IMR-90 (cell line): ENCODE results near the gene AMACR. TPM values are rescaled to one million over a fixed set of nuclear protein-coding genes. Genes with fewer than 3 reads are reported as not detected.

Source experiments
- ATAC-seq: fragments of 200-7000 bp; cut with Tn5 transposase; 2 replicates; pipeline ENCODE4 v1.9.1; 2020; ENCODE audit warnings: low read depth, mild to moderate bottlenecking, moderate library complexity
- BruUV-seq: library from RNA; stranded (reverse); fragments of 400-500 nt; replicated peaks from 2 replicates; lab custom pipeline; 2021; lab: Mats Ljungman, UMichigan
- CTCF ChIA-PET: fragments of 300-600 bp; formaldehyde crosslinking; extraction: SDS; loops from one replicate; lab custom pipeline; 2021; ENCODE audit warnings: antibody characterized with exemption; lab: Yijun Ruan, JAX
- POLR2A ChIA-PET: fragments of 300-600 bp; sonication (Branson Sonifier 250); formaldehyde crosslinking; loops from one replicate; lab custom pipeline; 2022; ENCODE audit warnings: antibody characterized with exemption; ENCODE audit not compliant: unreplicated experiment; lab: Charles Lee
- DNase-seq: peaks from one replicate; pipeline ENCODE4 v3.0.0; 2013
- H2AFZ ChIP-seq: replicated peaks from 2 replicates; pipeline ENCODE3; 2013; ENCODE audit warnings: low read length, mild to moderate bottlenecking; ENCODE audit not compliant: poor library complexity
- H2AK5ac ChIP-seq: 2 replicates; pipeline ENCODE4 v1.6.1; 2013; ENCODE audit warnings: low read depth, low read length, inconsistent platforms
- H2AK9ac ChIP-seq: replicated peaks from 2 replicates; pipeline ENCODE3; 2013; ENCODE audit warnings: mild to moderate bottlenecking, low read depth, low read length, moderate library complexity; ENCODE audit not compliant: poor library complexity
- H2BK120ac ChIP-seq: 2 replicates; pipeline ENCODE4 v1.6.1; 2013; ENCODE audit warnings: low read depth, low read length, inconsistent platforms
- H2BK15ac ChIP-seq: 3 replicates; pipeline ENCODE4 v1.6.1; 2013; ENCODE audit warnings: low read depth, low read length, inconsistent platforms
- H2BK20ac ChIP-seq: 2 replicates; pipeline ENCODE4 v1.6.1; 2013; ENCODE audit warnings: low read depth, mild to moderate bottlenecking, inconsistent platforms, low read length, moderate library complexity
- H2BK5ac ChIP-seq: 2 replicates; pipeline ENCODE4 v1.6.1; 2013; ENCODE audit warnings: mild to moderate bottlenecking, low read depth, low read length, inconsistent platforms; ENCODE audit not compliant: poor library complexity, severe bottlenecking
- H3K14ac ChIP-seq: replicated peaks from 2 replicates; pipeline ENCODE4 v1.6.1; 2013; ENCODE audit warnings: low read depth, low read length, inconsistent platforms
- H3K18ac ChIP-seq: 2 replicates; pipeline ENCODE4 v1.6.1; 2013; ENCODE audit warnings: low read depth, low read length, control low read depth
- H3K23ac ChIP-seq: 2 replicates; pipeline ENCODE4 v1.6.1; 2013; ENCODE audit warnings: low read depth, low read length, inconsistent platforms
- H3K27ac ChIP-seq: 2 replicates; pipeline ENCODE4 v1.5.1; 2013; ENCODE audit warnings: mild to moderate bottlenecking, control low read depth, low read length; ENCODE audit not compliant: insufficient read depth
- H3K27me3 ChIP-seq: 2 replicates; pipeline ENCODE4 v1.6.1; 2013; ENCODE audit warnings: low read length; ENCODE audit not compliant: control insufficient read depth, insufficient read depth
- H3K36me3 ChIP-seq: 2 replicates; pipeline ENCODE4 v1.6.1; 2013; ENCODE audit warnings: low read length, mixed read lengths; ENCODE audit not compliant: control insufficient read depth, insufficient read depth
- H3K4ac ChIP-seq: 2 replicates; pipeline ENCODE4 v1.6.1; 2013; ENCODE audit warnings: low read depth, low read length, inconsistent platforms
- H3K4me1 ChIP-seq: 2 replicates; pipeline ENCODE4 v1.6.1; 2013; ENCODE audit warnings: low read length, mixed read lengths; ENCODE audit not compliant: control insufficient read depth, insufficient read depth
- H3K4me2 ChIP-seq: 2 replicates; pipeline ENCODE4 v1.6.1; 2013; ENCODE audit warnings: low read depth, mild to moderate bottlenecking, control low read depth, low read length, moderate library complexity
- H3K4me3 ChIP-seq: 2 replicates; pipeline ENCODE4 v1.5.1; 2013; ENCODE audit warnings: low read depth, mild to moderate bottlenecking, control low read depth, low read length, moderate library complexity; ENCODE audit not compliant: insufficient read depth
- H3K56ac ChIP-seq: 2 replicates; pipeline ENCODE4 v1.6.1; 2013; ENCODE audit warnings: low read length, inconsistent platforms; ENCODE audit not compliant: insufficient read depth; ENCODE audit errors: extremely low read depth
- H3K79me1 ChIP-seq, 2 experiments: 2 replicates each; pipeline ENCODE4 v1.6.1; 2013; ENCODE audit warnings: low read length in 2 of 2, inconsistent platforms in 1 of 2, low read depth in 1 of 2
- H3K9ac ChIP-seq: 2 replicates; pipeline ENCODE4 v1.6.1; 2013; ENCODE audit warnings: low read depth, low read length, control low read depth
- H3K9me1 ChIP-seq: 2 replicates; pipeline ENCODE4 v1.6.1; 2013; ENCODE audit warnings: low read length, inconsistent platforms; ENCODE audit not compliant: insufficient read depth
- H3K9me3 ChIP-seq: 2 replicates; pipeline ENCODE4 v1.6.1; 2013; ENCODE audit warnings: low read length; ENCODE audit not compliant: control insufficient read depth, insufficient read depth
- H4K20me1 ChIP-seq: 2 replicates; pipeline ENCODE4 v1.6.1; 2013; ENCODE audit warnings: low read length, inconsistent platforms; ENCODE audit not compliant: insufficient read depth
- H4K5ac ChIP-seq: 2 replicates; pipeline ENCODE4 v1.6.1; 2013; ENCODE audit warnings: mild to moderate bottlenecking, low read depth, low read length, control low read depth
- H4K8ac ChIP-seq, 2 experiments: 2 replicates each; pipeline ENCODE4 v1.6.1; 2013; ENCODE audit warnings: low read depth in 2 of 2, low read length in 2 of 2, control low read depth in 1 of 2, inconsistent platforms in 1 of 2
- H4K91ac ChIP-seq: 2 replicates; pipeline ENCODE4 v1.6.1; 2013; ENCODE audit warnings: low read depth, low read length, inconsistent platforms; ENCODE audit not compliant: insufficient read depth
- MAFK ChIP-seq: IDR thresholded peaks from 2 replicates; pipeline ENCODE4 v1.6.1; 2012; ENCODE audit warnings: low read depth, low read length, improper control_type of control experiment
- SMC3 ChIP-seq: fragments of 150-350 bp; IDR thresholded peaks from 2 replicates; pipeline ENCODE4 v1.6.1; 2016; ENCODE audit warnings: low read depth, mild to moderate bottlenecking, antibody characterized with exemption, low read length, moderate library complexity
- WGBS, 2 experiments: methylation state at CpG; one replicate each; pipeline versions ENCODE4 v1.1.5 to v1.1.7; 2013; ENCODE audit warnings: missing lambda C conversion rate in 2 of 2; ENCODE audit not compliant: insufficient read length in 1 of 2; ENCODE audit errors: extremely low coverage in 2 of 2; 5-methylcytosine and 5-hydroxymethylcytosine counted together
- dilution Hi-C: fragments of 300-500 bp; cut with HindIII; formaldehyde crosslinking; loops from one replicate; pipeline ENCODE4 v1.14.3; 2018; ENCODE audit warnings: low sequenced_read_pairs; ENCODE audit not compliant: unreplicated experiment
- in situ Hi-C: fragments of 300-500 bp; cut with MboI; formaldehyde crosslinking; loops from 3 replicates; pipeline ENCODE4 v1.14.3; 2019; ENCODE audit warnings: low sequenced_read_pairs, inconsistent platforms, mixed read lengths
- intact Hi-C: fragments of 100-400 bp; cut with micrococcal nuclease; formaldehyde crosslinking; loops from 2 replicates; pipeline ENCODE4 v1.10.0; 2022
- polyA plus RNA-seq, 3 experiments: library from polyadenylated mRNA; depleted of rRNA; stranded (reverse); fragments of >200 nt; gene quantifications; 2 replicates each; pipeline ENCODE4 v1.2.3, GENCODE V29; 2012; ENCODE audit warnings: low replicate concordance in 1 of 3
- total RNA-seq: library from RNA; depleted of rRNA; stranded (reverse); fragments of >200 nt; gene quantifications from 2 replicates; pipeline ENCODE4 v1.2.3, GENCODE V29; 2012

Gene AMACR
- total and polyA plus RNA-seq, 2 of the 4 experiments (the other 2 are of a cell fraction) = 8.2 to 12.9 TPM

DNA sequence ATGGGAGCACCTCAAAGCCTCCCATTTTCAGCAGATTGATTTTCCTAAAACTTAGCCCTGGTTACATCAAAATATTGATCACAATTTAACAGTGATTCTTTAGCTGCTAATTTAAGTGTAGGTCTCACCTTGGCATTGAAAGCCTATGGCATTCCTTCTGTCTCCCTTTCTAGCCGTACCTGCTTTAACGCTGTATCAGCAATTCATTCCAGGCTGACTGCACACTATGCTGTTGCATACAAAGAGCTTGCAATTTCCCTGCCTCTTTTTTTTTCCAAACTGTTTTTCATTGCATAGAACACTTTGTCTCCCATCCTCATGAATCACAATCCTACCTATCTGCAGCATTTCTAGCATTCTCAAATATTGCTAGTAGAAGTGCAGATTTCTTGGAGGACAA lies 8.9 kb upstream of the AMACR start:
- H2BK15ac ChIP-seq = no peak overlapping the region
- intact Hi-C loops (no loop called here), dilution Hi-C loops (no loop called here), in situ Hi-C loops (no loop called here)
- H4K91ac ChIP-seq = no peak overlapping the region
- H3K14ac ChIP-seq = no peak overlapping the region
- POLR2A ChIA-PET = no interaction called here
- H3K27ac ChIP-seq = no peak overlapping the region
- H2BK20ac ChIP-seq = no peak overlapping the region
- H3K56ac ChIP-seq = no peak overlapping the region
- WGBS, 2 experiments = 83% methylated on average over 2 of the region's 2 CpGs; no CpG with 5 or more reads in 1 of the 2 experiments
- H3K9me3 ChIP-seq = no peaks in the 10 kb centered on the region
- no peak overlapping the region for H4K8ac ChIP-seq
- H3K36me3 ChIP-seq = no peaks in the 10 kb centered on the region
- H3K4me1 ChIP-seq = peaks cover 2% of the 10 kb centered on the region; the same call in 1 of the 2 replicates
- H2AK9ac ChIP-seq = no peak overlapping the region
- no peak overlapping the region for H2AFZ ChIP-seq
- TF ChIP-seq SMC3 (no peak), MAFK (peak; percentile 91)
- ATAC-seq (no peak), DNase-seq (no peak)
- no TSS peak for BruUV-seq
- H3K27me3 ChIP-seq = no peaks in the 10 kb centered on the region
- H3K79me1 ChIP-seq = no peaks in the 10 kb centered on the region
- no peak overlapping the region for H3K18ac ChIP-seq
- H3K23ac ChIP-seq = no peak overlapping the region
- H3K4ac ChIP-seq = no peak overlapping the region
- no peak overlapping the region for H3K4me2 ChIP-seq
- CTCF ChIA-PET = interaction anchor here (0.6 kb wide), 1 partner anchor 11 kb away, joined by 3 read pairs; no protein-coding TSS in a partner anchor
- no peak overlapping the region for H3K4me3 ChIP-seq
- no peak overlapping the region for H3K9ac ChIP-seq
- H4K5ac ChIP-seq = no peak overlapping the region
- H3K9me1 ChIP-seq = no peaks in the 10 kb centered on the region
- H4K20me1 ChIP-seq = no peaks in the 10 kb centered on the region
- no peak overlapping the region for H2AK5ac ChIP-seq
- no peak overlapping the region for H2BK120ac ChIP-seq
- H2BK5ac ChIP-seq = no peak overlapping the region
